ENCODE measurements around the gene PSD2.

The PSD2 gene

DNA sequence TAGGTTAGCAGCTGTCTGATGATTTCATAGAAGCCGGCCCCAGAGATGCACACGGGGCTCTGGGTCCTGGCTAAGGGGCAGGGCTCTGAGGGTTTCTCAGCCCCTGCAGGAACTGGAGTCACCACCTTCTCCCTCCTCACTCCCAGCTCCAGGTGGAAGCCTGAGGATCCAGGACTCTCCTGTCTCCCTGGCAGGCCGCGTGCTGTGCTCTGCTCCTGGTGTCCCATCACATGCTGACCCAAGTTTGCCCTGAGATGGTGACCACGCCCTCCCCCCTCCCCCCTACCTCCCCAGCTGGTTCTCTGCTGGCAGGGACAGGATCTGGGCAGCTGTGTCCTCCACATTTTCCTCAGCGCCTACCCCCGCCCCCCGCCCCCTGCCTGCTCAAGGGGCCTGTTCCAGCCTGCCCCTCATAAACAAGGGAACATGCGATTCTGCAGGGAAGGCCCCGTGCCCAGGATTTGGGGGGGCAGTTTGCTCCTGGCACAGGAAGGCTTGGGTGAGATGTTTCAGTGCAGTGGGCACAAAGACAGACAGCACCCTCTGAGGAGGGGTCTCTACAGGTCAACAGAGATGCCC is 87.4 kb downstream of the PSD2 start:
- peaks cover 19% of the 10 kb centered on the region for H3K4me1 ChIP-seq (ENCODE audit: control insufficient read depth, insufficient read depth, low read length)
- H3K9me3 ChIP-seq (ENCODE audit: control insufficient read depth in 2 of 2, low read length in 2 of 2) = no peaks in the 10 kb centered on the region
- no peak overlapping the region for H3K4me3 ChIP-seq (ENCODE audit: low read length in 2 of 2)
- no peak overlapping the region for H3K9ac ChIP-seq (ENCODE audit: low read length in 2 of 2)
- H3K27ac ChIP-seq (ENCODE audit: low read length) = no peak overlapping the region
- H3K36me3 ChIP-seq (ENCODE audit: control insufficient read depth in 2 of 2, insufficient read depth in 2 of 2, low read length in 2 of 2) = peaks cover 0 to 6% of the 10 kb centered on the region in 2 donors
- H3K27me3 ChIP-seq (ENCODE audit: control insufficient read depth in 1 of 2, insufficient read depth in 2 of 2, low read length in 2 of 2) = no peaks in the 10 kb centered on the region

DNA sequence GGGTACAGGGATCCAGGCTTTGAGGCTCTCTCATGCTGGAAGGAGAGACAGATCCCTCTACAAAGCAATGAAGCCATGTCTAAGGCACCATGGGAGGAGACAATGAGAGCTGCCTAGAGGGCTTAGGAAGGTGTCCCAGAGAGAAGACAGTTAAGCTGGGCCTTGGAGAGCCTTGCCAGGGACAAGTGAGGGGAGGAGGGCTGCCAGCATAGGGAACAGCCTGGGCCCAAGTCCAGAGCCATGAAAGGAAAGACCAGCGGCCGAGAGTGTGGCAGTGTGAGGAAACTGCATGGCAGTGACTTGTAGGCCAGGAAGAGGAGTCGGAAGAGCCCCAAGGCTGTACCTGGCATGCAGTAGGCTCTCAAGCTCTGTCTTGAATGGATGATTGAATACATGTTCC is 88.5 kb downstream of the PSD2 start:
- H3K27ac ChIP-seq (ENCODE audit: low read length) = no peak overlapping the region
- no peak overlapping the region for H3K9ac ChIP-seq (ENCODE audit: low read length in 2 of 2)
- no peak overlapping the region for H3K4me3 ChIP-seq (ENCODE audit: low read length in 2 of 2)
- no peaks in the 10 kb centered on the region for H3K9me3 ChIP-seq (ENCODE audit: control insufficient read depth in 2 of 2, low read length in 2 of 2)
- H3K4me1 ChIP-seq (ENCODE audit: control insufficient read depth, insufficient read depth, low read length) = peaks cover 19% of the 10 kb centered on the region
- no peaks in the 10 kb centered on the region for H3K27me3 ChIP-seq (ENCODE audit: control insufficient read depth in 1 of 2, insufficient read depth in 2 of 2, low read length in 2 of 2)
- peaks cover 0 to 5% of the 10 kb centered on the region in 2 donors for H3K36me3 ChIP-seq (ENCODE audit: control insufficient read depth in 2 of 2, insufficient read depth in 2 of 2, low read length in 2 of 2)

DNA sequence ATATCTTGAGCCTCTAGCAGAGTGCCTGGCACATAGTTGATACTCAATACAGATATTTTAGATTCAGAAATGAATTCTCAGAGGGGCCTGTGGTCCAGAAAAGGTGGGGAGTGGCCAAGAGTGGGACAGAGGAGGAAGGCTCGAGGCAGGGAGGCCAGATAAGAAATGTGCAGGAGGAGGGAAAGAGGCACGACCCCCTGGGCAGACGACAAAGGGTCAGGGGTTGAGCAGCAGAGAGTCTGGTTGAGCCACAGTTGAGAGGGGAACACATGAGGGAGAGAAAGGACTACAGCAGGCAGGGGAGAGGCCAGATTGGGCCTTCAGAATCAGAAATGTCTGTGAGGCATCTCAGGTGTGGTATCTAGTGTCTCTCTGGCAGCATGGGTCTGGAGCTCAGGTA is 89.1 kb downstream of the PSD2 start:
- no peak overlapping the region for H3K9ac ChIP-seq (ENCODE audit: low read length in 2 of 2)
- no peak overlapping the region for H3K4me3 ChIP-seq (ENCODE audit: low read length in 2 of 2)
- peaks cover 0 to 4% of the 10 kb centered on the region in 2 donors for H3K36me3 ChIP-seq (ENCODE audit: control insufficient read depth in 2 of 2, insufficient read depth in 2 of 2, low read length in 2 of 2)
- no peaks in the 10 kb centered on the region for H3K9me3 ChIP-seq (ENCODE audit: control insufficient read depth in 2 of 2, low read length in 2 of 2)
- no peaks in the 10 kb centered on the region for H3K27me3 ChIP-seq (ENCODE audit: control insufficient read depth in 1 of 2, insufficient read depth in 2 of 2, low read length in 2 of 2)
- H3K27ac ChIP-seq (ENCODE audit: low read length) = no peak overlapping the region
- H3K4me1 ChIP-seq (ENCODE audit: control insufficient read depth, insufficient read depth, low read length) = peaks cover 18% of the 10 kb centered on the region

DNA sequence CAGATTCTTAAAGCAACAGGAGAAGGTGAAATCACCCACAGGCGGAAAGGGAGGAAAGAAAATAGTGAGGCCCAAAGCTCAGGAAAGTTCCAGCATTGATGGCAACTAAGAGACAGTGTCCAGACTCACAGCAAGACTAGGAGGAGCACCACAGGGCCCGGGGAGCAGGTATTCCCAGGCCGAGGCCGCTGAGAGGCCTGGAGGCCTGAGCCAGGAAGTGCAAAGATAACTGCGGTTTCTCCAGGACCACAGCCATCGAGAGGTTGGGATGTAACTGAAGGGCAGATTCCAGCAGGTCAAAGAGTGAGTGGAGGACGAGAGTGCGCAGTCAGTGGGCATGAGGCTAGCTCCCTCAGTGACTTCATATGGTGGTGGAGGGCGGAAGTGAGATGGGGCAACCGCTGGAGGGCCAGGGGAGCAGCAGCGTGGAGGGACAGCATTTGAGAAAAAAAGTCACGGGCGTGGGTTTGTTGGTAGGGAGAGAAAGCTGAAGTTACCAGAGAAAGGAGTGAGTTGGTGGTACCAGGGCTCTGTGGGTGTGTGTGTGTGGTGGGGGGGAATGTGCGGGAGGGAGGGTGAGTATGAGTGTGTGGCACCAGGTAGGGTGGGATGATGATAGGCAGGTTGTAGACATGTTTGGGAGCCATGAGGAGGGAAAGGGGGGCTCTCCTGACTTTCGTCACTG is 89.7 kb downstream of the PSD2 start:
- Histone ChIP-seq H3K27ac (ENCODE audit: low read length) (no peak overlapping the region), H3K9me3 (ENCODE audit: control insufficient read depth in 2 of 2, low read length in 2 of 2) (no peaks in the 10 kb centered on the region), H3K27me3 (ENCODE audit: control insufficient read depth in 1 of 2, insufficient read depth in 2 of 2, low read length in 2 of 2) (no peaks in the 10 kb centered on the region), H3K4me3 (ENCODE audit: low read length in 2 of 2) (no peak overlapping the region), H3K36me3 (ENCODE audit: control insufficient read depth in 2 of 2, insufficient read depth in 2 of 2, low read length in 2 of 2) (peaks cover 0 to 4% of the 10 kb centered on the region in 2 donors), H3K4me1 (ENCODE audit: control insufficient read depth, insufficient read depth, low read length) (peaks cover 12% of the 10 kb centered on the region), H3K9ac (ENCODE audit: low read length in 2 of 2) (no peak overlapping the region)

DNA sequence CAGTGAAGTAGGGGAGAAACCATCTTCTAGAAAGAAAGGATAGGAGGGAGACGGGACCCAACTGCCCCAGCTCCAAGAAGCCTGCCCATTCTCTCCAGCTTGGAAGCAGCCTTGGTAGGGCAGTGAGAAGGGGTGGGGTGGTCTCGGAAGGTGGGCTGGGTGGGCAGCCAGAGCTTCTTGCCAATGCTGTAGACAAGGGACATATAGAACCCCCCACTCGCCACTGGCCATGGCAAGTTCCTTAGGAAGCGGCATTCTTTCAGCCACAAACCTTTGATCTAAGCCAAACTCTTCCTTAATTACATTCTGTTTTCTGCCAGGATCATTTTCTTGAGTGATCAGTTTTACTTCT is 90.2 kb downstream of the PSD2 start:
- Histone ChIP-seq H3K27ac (ENCODE audit: low read length) (no peak overlapping the region), H3K9me3 (ENCODE audit: control insufficient read depth in 2 of 2, low read length in 2 of 2) (no peaks in the 10 kb centered on the region)

DNA sequence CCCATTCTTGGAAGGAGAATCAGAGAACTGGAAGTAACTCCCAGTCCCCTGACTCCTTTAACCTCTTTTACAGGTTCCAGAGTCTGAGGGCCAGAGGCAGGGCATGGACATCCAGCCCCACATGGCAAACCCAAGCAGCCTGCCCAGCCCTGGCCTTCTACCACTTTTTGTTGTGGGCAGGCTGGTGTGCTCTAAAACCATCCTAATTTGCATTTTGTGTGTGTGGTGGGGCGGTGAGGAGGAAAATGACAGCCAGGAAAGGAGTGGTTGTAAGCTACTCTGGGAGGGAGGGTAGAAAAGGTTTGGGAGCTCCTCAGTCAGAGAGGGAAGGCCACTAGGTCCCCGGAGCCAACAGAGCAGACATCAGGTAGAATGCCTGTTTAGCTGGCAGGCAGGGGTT is 90.6 kb downstream of the PSD2 start:
- Histone ChIP-seq H3K27ac (ENCODE audit: low read length) (no peak overlapping the region), H3K4me3 (ENCODE audit: low read length in 2 of 2) (no peak overlapping the region), H3K27me3 (ENCODE audit: control insufficient read depth in 1 of 2, insufficient read depth in 2 of 2, low read length in 2 of 2) (no peaks in the 10 kb centered on the region), H3K9ac (ENCODE audit: low read length in 2 of 2) (no peak overlapping the region), H3K4me1 (ENCODE audit: control insufficient read depth, insufficient read depth, low read length) (peaks cover 3% of the 10 kb centered on the region), H3K36me3 (ENCODE audit: control insufficient read depth in 2 of 2, insufficient read depth in 2 of 2, low read length in 2 of 2) (peaks cover 0 to 4% of the 10 kb centered on the region in 2 donors), H3K9me3 (ENCODE audit: control insufficient read depth in 2 of 2, low read length in 2 of 2) (no peaks in the 10 kb centered on the region)

More for the DNA sequence above, 90.2 kb downstream of the PSD2 start:
- no peak overlapping the region for H3K9ac ChIP-seq (ENCODE audit: low read length in 2 of 2)
- no peak overlapping the region for H3K4me3 ChIP-seq (ENCODE audit: low read length in 2 of 2)
- H3K27me3 ChIP-seq (ENCODE audit: control insufficient read depth in 1 of 2, insufficient read depth in 2 of 2, low read length in 2 of 2) = no peaks in the 10 kb centered on the region
- H3K36me3 ChIP-seq (ENCODE audit: control insufficient read depth in 2 of 2, insufficient read depth in 2 of 2, low read length in 2 of 2) = peaks cover 0 to 4% of the 10 kb centered on the region in 2 donors
- H3K4me1 ChIP-seq (ENCODE audit: control insufficient read depth, insufficient read depth, low read length) = peaks cover 7% of the 10 kb centered on the region

DNA sequence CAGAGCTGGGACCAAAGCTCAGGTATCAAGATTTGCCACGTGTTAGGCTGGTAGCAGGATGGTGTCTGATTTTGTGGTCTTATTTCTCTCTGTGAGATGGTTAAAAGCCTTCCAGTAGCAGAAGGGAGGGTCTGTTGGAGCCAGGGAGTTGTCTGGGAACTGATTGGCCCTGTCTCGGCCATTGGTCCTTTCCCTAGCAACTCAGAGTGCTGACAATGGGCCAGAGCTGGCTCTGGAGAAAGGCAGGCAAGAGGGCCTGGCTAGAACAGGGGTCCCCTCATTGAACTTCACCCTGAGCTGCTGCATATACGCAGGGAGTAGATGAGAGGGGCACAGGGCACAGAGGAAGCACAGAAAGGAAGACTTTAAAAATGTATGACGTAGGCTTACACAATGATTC is 92.8 kb downstream of the PSD2 start:
- H3K4me3 ChIP-seq (ENCODE audit: low read length in 2 of 2) = no peak overlapping the region
- no peaks in the 10 kb centered on the region for H3K9me3 ChIP-seq (ENCODE audit: control insufficient read depth in 2 of 2, low read length in 2 of 2)
- H3K27ac ChIP-seq (ENCODE audit: low read length) = no peak overlapping the region
- peaks cover 0 to 4% of the 10 kb centered on the region in 2 donors for H3K36me3 ChIP-seq (ENCODE audit: control insufficient read depth in 2 of 2, insufficient read depth in 2 of 2, low read length in 2 of 2)
- no peaks in the 10 kb centered on the region for H3K4me1 ChIP-seq (ENCODE audit: control insufficient read depth, insufficient read depth, low read length)
- H3K27me3 ChIP-seq (ENCODE audit: control insufficient read depth in 1 of 2, insufficient read depth in 2 of 2, low read length in 2 of 2) = no peaks in the 10 kb centered on the region
- H3K9ac ChIP-seq (ENCODE audit: low read length in 2 of 2) = no peak overlapping the region

DNA sequence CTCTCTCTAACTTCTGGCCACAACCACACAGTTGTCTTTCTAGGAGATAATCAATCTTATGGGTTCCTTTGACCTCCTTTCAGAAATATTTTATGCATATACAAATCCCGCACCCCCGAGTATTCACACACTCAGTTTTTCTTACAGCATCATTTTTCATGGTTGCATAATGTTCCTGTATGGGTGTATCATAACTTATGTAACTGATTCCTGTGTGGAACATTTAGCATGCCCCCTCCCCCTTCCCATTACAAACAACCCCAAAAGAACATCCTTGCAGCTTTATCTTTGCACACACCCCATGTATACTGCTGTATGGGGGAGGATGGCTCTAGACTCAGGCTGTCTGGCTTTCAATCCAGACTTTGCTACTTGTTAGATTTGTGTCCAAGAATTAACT is 93.8 kb downstream of the PSD2 start:
- Histone ChIP-seq H3K4me1 (ENCODE audit: control insufficient read depth, insufficient read depth, low read length) (no peaks in the 10 kb centered on the region), H3K9me3 (ENCODE audit: control insufficient read depth in 2 of 2, low read length in 2 of 2) (no peaks in the 10 kb centered on the region), H3K36me3 (ENCODE audit: control insufficient read depth in 2 of 2, insufficient read depth in 2 of 2, low read length in 2 of 2) (peaks cover 0 to 4% of the 10 kb centered on the region in 2 donors), H3K27me3 (ENCODE audit: control insufficient read depth in 1 of 2, insufficient read depth in 2 of 2, low read length in 2 of 2) (no peaks in the 10 kb centered on the region), H3K4me3 (ENCODE audit: low read length in 2 of 2) (no peak overlapping the region), H3K9ac (ENCODE audit: low read length in 2 of 2) (no peak overlapping the region), H3K27ac (ENCODE audit: low read length) (no peak overlapping the region)

DNA sequence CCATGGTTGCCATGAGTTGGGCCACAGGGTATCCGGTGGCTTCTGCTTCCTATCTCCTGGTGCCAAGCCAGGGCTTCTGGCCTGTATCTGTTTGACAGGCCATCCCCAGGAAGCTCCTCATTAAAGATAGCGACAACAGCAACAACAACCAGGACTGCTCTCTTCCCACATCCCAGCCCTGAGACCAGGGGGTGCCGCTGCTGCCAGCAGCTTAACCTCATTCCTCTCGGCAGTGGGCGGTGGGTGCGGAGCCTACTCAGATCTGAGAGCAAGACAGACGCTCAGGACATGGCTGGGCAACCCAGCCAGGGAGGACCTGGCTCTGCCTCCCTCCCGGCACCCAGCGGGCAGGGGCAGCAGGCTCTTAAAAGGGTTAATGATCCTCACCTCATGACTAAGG is 98.3 kb downstream of the PSD2 start:
- no peak overlapping the region for H3K4me3 ChIP-seq (ENCODE audit: low read length in 2 of 2)
- no peak overlapping the region for H3K9ac ChIP-seq (ENCODE audit: low read length in 2 of 2)
- no peak overlapping the region for H3K27ac ChIP-seq (ENCODE audit: low read length)
- no peaks in the 10 kb centered on the region for H3K9me3 ChIP-seq (ENCODE audit: control insufficient read depth in 2 of 2, low read length in 2 of 2)
- peaks cover 13% of the 10 kb centered on the region for H3K4me1 ChIP-seq (ENCODE audit: control insufficient read depth, insufficient read depth, low read length)
- no peaks in the 10 kb centered on the region for H3K36me3 ChIP-seq (ENCODE audit: control insufficient read depth in 2 of 2, insufficient read depth in 2 of 2, low read length in 2 of 2)
- peaks cover 0 to 2% of the 10 kb centered on the region in 2 donors for H3K27me3 ChIP-seq (ENCODE audit: control insufficient read depth in 1 of 2, insufficient read depth in 2 of 2, low read length in 2 of 2)

Measured in stomach smooth muscle (tissue), 2 donors.